Suprapubic skin (tissue), 4 donors: Measurements from ENCODE around the gene CHIC2. TPM values are rescaled to one million over a fixed set of nuclear protein-coding genes. Genes with fewer than 3 reads are reported as not detected.
"Not testable (repeated sequence)": the region's sequence is repeated elsewhere in the genome, so short reads cannot be mapped to it uniquely, and the experiment has no call there.

Source experiments
- DNase-seq, 2 donors: peaks; one replicate each; pipeline ENCODE4 v3.0.0-alpha.2; 2019; ENCODE audit warnings: low spot score in 2 of 2
- H3K27ac ChIP-seq: fragments of 200-600 bp; sonication (generic); one replicate; pipeline ENCODE4 v1.5.1; 2019
- H3K27me3 ChIP-seq: fragments of 200-600 bp; sonication (generic); one replicate; pipeline ENCODE4 v1.5.1; 2019
- H3K36me3 ChIP-seq: fragments of 200-600 bp; sonication (generic); one replicate; pipeline ENCODE4 v1.5.1; 2019
- H3K4me1 ChIP-seq: fragments of 200-600 bp; sonication (generic); one replicate; pipeline ENCODE4 v1.5.1; 2019
- H3K4me3 ChIP-seq: fragments of 200-600 bp; sonication (generic); one replicate; pipeline ENCODE4 v1.5.1; 2019; ENCODE audit warnings: mild to moderate bottlenecking
- H3K9me3 ChIP-seq: fragments of 200-600 bp; sonication (generic); one replicate; pipeline ENCODE4 v1.5.1; 2019
- EP300 ChIP-seq: sonication (generic); formaldehyde crosslinking; IDR thresholded peaks from one replicate; pipeline ENCODE4 v1.6.1; 2017; ENCODE audit warnings: antibody characterized with exemption
- POLR2A ChIP-seq, 2 donors: fragments of 450-650 bp; IDR thresholded peaks; one replicate each; pipeline ENCODE4 v1.6.1; 2017; ENCODE audit warnings: antibody characterized with exemption in 2 of 2, mild to moderate bottlenecking in 2 of 2, moderate library complexity in 2 of 2
- POLR2AphosphoS5 ChIP-seq, 3 donors: sonication (generic); formaldehyde crosslinking; IDR thresholded peaks; one replicate each; pipeline ENCODE4 v1.6.1; 2017; ENCODE audit warnings: antibody characterized with exemption in 3 of 3
- WGBS: methylation state at CpG from one replicate; pipeline ENCODE4 v1.1.5; 2018; 5-methylcytosine and 5-hydroxymethylcytosine counted together
- total RNA-seq, 4 donors: library from RNA; depleted of rRNA; stranded (reverse); fragments of >200 nt; gene quantifications; one replicate each; pipeline ENCODE4 v1.1.0, GENCODE V29; 2016
- TF ChIP-seq, protein P1 (sequence below), 2 donors: fragments of 200-600 bp in 1 of 2; fragments of 450-650 bp in 1 of 2; sonication (generic) in 1 of 2; IDR thresholded peaks; one replicate each; pipeline ENCODE4 v1.5.1; 2016 to 2019; ENCODE audit warnings: antibody characterized with exemption in 2 of 2, mild to moderate bottlenecking in 1 of 2, moderate library complexity in 1 of 2

The CHIC2 gene
- total RNA-seq, 4 donors from 2014 or later = 33.3 to 60.3 (median 41.1) TPM

DNA sequence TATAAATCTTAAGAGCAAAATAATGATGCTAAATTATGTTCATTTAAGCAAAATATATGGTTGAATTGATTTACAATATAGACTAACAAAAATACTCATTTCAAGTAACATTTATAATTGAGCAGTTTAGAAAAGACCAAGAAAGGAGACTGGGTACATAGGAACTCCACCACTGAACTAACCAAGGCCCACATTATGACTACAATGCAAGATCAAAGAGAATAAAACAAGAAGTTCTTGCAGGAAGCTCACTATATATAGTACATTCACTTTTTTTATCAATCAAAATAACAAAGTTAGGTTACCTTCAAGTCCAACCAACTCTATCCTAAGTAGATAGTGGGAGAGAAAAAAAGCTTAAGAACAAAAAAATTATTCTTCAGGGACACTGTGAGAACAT is 8.0 kb downstream of the CHIC2 start:
- Histone ChIP-seq H3K4me1 (peaks cover 43% of the 10 kb centered on the region), H3K9me3 (no peaks in the 10 kb centered on the region), H3K27ac (no peak overlapping the region), H3K27me3 (no peaks in the 10 kb centered on the region), H3K4me3 (no peak overlapping the region), H3K36me3 (no peaks in the 10 kb centered on the region)
- TF ChIP-seq EP300 (no peak), POLR2AphosphoS5 (IDR thresholded peaks at IDR 0.05) (no peak), POLR2A (IDR thresholded peaks at IDR 0.05) (no peak)
- TF ChIP-seq, protein P1, sequence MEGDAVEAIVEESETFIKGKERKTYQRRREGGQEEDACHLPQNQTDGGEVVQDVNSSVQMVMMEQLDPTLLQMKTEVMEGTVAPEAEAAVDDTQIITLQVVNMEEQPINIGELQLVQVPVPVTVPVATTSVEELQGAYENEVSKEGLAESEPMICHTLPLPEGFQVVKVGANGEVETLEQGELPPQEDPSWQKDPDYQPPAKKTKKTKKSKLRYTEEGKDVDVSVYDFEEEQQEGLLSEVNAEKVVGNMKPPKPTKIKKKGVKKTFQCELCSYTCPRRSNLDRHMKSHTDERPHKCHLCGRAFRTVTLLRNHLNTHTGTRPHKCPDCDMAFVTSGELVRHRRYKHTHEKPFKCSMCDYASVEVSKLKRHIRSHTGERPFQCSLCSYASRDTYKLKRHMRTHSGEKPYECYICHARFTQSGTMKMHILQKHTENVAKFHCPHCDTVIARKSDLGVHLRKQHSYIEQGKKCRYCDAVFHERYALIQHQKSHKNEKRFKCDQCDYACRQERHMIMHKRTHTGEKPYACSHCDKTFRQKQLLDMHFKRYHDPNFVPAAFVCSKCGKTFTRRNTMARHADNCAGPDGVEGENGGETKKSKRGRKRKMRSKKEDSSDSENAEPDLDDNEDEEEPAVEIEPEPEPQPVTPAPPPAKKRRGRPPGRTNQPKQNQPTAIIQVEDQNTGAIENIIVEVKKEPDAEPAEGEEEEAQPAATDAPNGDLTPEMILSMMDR (IDR thresholded peaks at IDR 0.05) = no peak
- no peak for DNase-seq

DNA sequence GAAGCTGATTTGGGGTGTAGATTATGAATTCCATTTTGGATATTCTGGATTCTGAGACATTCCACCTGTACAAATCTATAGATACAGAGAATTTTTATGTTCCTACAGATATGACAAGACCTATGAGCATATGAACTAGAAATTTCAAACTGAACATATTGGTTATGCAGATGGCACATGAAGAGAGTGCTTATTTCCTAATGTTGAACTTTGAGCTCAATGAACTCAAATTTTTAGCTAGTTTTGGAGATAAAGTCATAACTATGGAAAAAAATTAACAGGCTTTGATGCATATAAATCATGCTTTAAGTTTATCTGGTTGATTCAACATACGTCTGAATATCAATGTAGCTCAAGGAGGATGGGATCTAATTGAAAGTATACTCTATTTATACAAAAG is 8.9 kb downstream of the CHIC2 start:
- TF ChIP-seq EP300 = no peak
- H3K27ac ChIP-seq = no peak overlapping the region
- peaks cover 42% of the 10 kb centered on the region for H3K4me1 ChIP-seq
- no peaks in the 10 kb centered on the region for H3K27me3 ChIP-seq
- no peak for DNase-seq
- WGBS = 98% methylated on average over 1 of the region's 1 CpG
- no peaks in the 10 kb centered on the region for H3K9me3 ChIP-seq
- H3K36me3 ChIP-seq = no peaks in the 10 kb centered on the region
- no peak overlapping the region for H3K4me3 ChIP-seq

DNA sequence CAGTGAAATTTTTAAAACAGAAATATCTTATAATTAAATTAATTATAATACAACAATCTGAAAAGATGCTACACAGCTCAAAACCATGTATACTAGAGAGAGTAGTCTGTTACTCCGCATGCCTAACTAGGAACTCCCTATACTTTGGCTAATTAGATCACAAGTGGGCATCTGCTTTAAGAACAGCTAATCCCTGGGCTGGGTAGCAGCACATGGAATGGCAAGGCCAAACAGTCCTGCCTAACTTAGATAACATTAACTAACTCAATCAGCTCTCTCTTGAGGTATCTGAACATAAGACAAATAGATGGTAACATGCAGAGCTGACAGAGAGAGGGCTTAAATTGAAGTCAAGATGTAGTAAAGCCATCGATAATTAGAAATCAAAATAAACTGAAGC is 9.9 kb downstream of the CHIC2 start:
- no peak overlapping the region for H3K27ac ChIP-seq
- no peaks in the 10 kb centered on the region for H3K27me3 ChIP-seq
- no peaks in the 10 kb centered on the region for H3K9me3 ChIP-seq
- H3K36me3 ChIP-seq = no peaks in the 10 kb centered on the region
- no peak for TF ChIP-seq EP300
- no peak for TF ChIP-seq POLR2AphosphoS5 (IDR thresholded peaks at IDR 0.05)
- no peak for TF ChIP-seq POLR2A (IDR thresholded peaks at IDR 0.05)
- TF ChIP-seq, protein P1 (IDR thresholded peaks at IDR 0.05) = no peak
- peaks cover 36% of the 10 kb centered on the region for H3K4me1 ChIP-seq
- 86% methylated on average over 2 of the region's 2 CpGs for WGBS
- no peak for DNase-seq
- H3K4me3 ChIP-seq = no peak overlapping the region

DNA sequence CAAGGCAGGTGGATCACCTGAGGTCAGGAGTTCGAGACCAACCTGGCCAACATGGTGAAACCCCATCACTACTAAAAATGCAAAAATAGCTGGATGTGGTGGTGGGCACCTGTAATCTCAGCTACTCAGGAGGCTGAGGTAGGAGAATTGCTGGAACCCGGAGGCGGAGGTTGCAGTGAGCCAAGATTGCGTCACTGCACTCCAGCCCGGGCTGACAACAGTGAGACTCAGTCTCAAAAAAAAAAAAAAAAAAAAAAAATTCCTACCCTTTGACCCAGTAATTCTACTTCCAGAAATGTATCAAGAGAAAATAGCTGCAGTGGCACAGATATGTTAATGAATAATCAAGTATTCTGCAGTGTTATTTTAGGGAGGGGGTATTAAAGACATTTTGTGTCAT is 11.1 kb downstream of the CHIC2 start:
- H3K4me1 ChIP-seq = peaks cover 30% of the 10 kb centered on the region
- not testable (repeated sequence) for H3K27ac ChIP-seq, H3K9me3 ChIP-seq, H3K27me3 ChIP-seq, DNase-seq, H3K36me3 ChIP-seq, H3K4me3 ChIP-seq
- WGBS = 83% methylated on average over 5 of the region's 5 CpGs

DNA sequence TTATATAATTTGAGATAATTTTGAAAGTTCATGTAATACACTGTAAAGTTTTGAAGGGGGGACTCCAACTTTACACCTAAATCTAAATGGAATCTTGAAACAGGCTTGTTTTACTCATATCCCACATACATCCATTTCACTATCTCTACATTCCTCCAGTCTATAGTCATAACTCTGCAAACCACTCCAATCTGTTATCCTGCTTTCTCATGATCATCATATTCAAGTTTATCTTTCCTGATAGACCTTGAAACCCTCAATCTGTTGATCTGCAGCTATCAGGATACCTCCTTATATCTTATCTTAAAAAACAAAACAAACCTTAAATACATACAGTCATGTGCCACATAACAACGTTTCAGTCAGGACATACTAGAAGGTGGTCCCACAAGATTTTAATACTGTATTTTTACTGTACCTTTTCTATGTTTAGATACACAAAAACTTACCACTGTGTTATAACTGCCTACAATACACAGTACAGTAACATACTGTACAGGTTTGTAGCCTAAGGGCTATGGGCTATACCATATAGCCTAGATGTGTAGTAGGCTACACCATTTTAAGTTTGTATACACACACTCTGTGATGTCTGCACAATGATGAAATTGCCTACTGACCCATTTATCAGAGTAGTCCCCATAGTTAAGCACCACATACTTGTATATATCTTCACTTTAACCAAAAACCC is 14.0 kb downstream of the CHIC2 start:
- WGBS = 43% methylated on average over 1 of the region's 1 CpG
- no peak for DNase-seq
- TF ChIP-seq EP300 (no peak), POLR2A (IDR thresholded peaks at IDR 0.05) (no peak), POLR2AphosphoS5 (IDR thresholded peaks at IDR 0.05) (no peak)
- TF ChIP-seq, protein P1 (IDR thresholded peaks at IDR 0.05) = no peak
- Histone ChIP-seq H3K27me3 (no peaks in the 10 kb centered on the region), H3K9me3 (no peaks in the 10 kb centered on the region), H3K27ac (no peak overlapping the region), H3K4me3 (no peak overlapping the region), H3K4me1 (peaks cover 20% of the 10 kb centered on the region), H3K36me3 (peaks cover 7% of the 10 kb centered on the region)

DNA sequence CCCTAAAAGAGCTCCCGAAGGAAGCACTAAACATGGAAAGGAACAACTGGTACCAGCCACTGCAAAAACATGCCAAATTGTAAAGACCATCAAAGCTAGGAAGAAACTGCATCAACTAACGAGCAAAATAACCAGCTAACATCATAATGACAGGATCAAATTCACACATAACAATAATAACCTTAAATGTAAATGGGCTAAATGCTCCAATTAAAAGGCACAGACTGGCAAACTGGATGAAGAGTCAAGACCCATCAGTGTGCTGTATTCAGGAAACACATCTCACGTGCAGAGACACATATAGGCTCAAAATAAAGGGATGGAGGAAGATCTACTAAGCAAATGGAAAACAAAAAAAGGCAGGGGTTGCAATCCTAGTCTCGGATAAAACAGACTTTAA is 20.8 kb downstream of the CHIC2 start:
- not testable (repeated sequence) for DNase-seq, H3K4me3 ChIP-seq, H3K27me3 ChIP-seq, H3K27ac ChIP-seq, H3K9me3 ChIP-seq, H3K4me1 ChIP-seq
- peaks cover 31% of the 10 kb centered on the region for H3K36me3 ChIP-seq
- WGBS = 90% methylated on average over 4 of the region's 4 CpGs

DNA sequence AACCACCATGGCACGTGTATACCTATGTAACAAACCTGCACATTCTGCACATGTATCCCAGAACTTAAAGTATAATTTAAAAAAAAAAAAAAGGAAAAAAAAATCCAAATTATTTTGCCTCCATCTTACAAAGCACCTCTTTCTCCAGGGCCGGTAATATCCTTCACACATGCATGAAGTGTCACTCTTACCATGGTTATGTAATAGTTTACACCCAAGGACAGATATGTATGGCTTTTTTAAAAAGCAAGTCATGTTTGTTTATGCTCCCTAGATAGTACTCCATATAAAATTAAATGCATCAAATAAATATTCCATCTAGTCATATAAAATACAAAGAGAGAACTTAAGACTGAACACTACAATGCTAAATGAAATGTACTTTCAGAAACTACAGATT is 22.5 kb downstream of the CHIC2 start:
- Histone ChIP-seq H3K9me3 (no peaks in the 10 kb centered on the region), H3K36me3 (peaks cover 23% of the 10 kb centered on the region), H3K4me1 (no peaks in the 10 kb centered on the region), H3K27ac (no peak overlapping the region), H3K27me3 (no peaks in the 10 kb centered on the region), H3K4me3 (no peak overlapping the region)
- TF ChIP-seq, protein P1 (IDR thresholded peaks at IDR 0.05) = no peak
- TF ChIP-seq POLR2A (IDR thresholded peaks at IDR 0.05) (no peak), EP300 (no peak), POLR2AphosphoS5 (IDR thresholded peaks at IDR 0.05) (no peak)
- WGBS = 89% methylated on average over 2 of the region's 2 CpGs
- no peak for DNase-seq
